HepG2 (cell line): ENCODE measurements around the gene B4GALT2. TPM values are rescaled to one million over a fixed set of nuclear protein-coding genes. Genes with fewer than 3 reads are reported as not detected.

Source experiments
- ATAC-seq: fragments of 200-7000 bp; cut with Tn5 transposase; 3 replicates; pipeline ENCODE4 v1.9.1; 2020; ENCODE audit warnings: mild to moderate bottlenecking, moderate library complexity
- BruUV-seq: library from RNA; stranded (reverse); fragments of 400-500 nt; replicated peaks from 2 replicates; lab custom pipeline; 2021; lab: Mats Ljungman, UMichigan
- CTCF ChIA-PET: fragments of 300-600 bp; formaldehyde crosslinking; extraction: SDS; loops from one replicate; lab custom pipeline; 2021; ENCODE audit warnings: low total read pairs, inconsistent platforms, low intra/inter-chr PET ratio; lab: Yijun Ruan, JAX
- POLR2A ChIA-PET: fragments of 350-600 bp; sonication (Branson Sonifier 250); formaldehyde crosslinking; loops from one replicate; lab custom pipeline; 2020; ENCODE audit warnings: antibody characterized with exemption, inconsistent platforms; lab: Yijun Ruan, JAX
- DNase-seq: peaks from one replicate; pipeline ENCODE4 v3.0.0-alpha.2; 2015; ENCODE audit warnings: low spot score
- FAIRE-seq: peaks from 3 replicates; lab custom pipeline; 2011; peaks lifted over from hg19 to GRCh38; lab: Jason Lieb, UNC
- H2AFZ ChIP-seq: one replicate; pipeline ENCODE4 v1.6.1; 2011; ENCODE audit warnings: low read length, inconsistent platforms
- H3K27ac ChIP-seq: fragments of 300-600 bp; 3 replicates; pipeline ENCODE4 v1.8.0; 2011; ENCODE audit warnings: mixed run types, mild to moderate bottlenecking, mixed read lengths, low read length, inconsistent platforms; ENCODE audit not compliant: insufficient read depth; ENCODE audit errors: extremely low read length
- H3K27me3 ChIP-seq, 2 experiments: fragments of 200-600 bp in 1 of 2; 2 replicates in 1 of 2; 3 replicates in 1 of 2; pipeline versions ENCODE4 v1.6.0 to v1.8.0; 2011; ENCODE audit warnings: low read length in 2 of 2, mild to moderate bottlenecking in 2 of 2, moderate library complexity in 2 of 2, inconsistent platforms in 1 of 2; ENCODE audit not compliant: insufficient read depth in 2 of 2, control insufficient read depth in 1 of 2
- H3K36me3 ChIP-seq, 2 experiments: fragments of 200-600 bp in 1 of 2; replicated peaks in 1 of 2; 2 replicates in 1 of 2; 3 replicates in 1 of 2; pipeline versions ENCODE4 v1.5.1 to v1.8.0; 2011; ENCODE audit warnings: low read length in 2 of 2, inconsistent platforms in 1 of 2; ENCODE audit not compliant: insufficient read depth in 2 of 2, control insufficient read depth in 1 of 2
- H3K4me1 ChIP-seq: 2 replicates; pipeline ENCODE4 v1.5.1; 2012; ENCODE audit warnings: low read length, inconsistent platforms; ENCODE audit not compliant: insufficient read depth
- H3K4me2 ChIP-seq: 2 replicates; pipeline ENCODE4 v1.6.0; 2011; ENCODE audit warnings: low read depth, low read length, inconsistent platforms
- H3K4me3 ChIP-seq, 3 experiments: fragments of 200-600 bp in 1 of 3; sonication (generic), shearing (Covaris generic) in 1 of 3; replicated peaks in 1 of 3; 2 replicates each; pipeline ENCODE4 v1.5.1; 2011 to 2016; ENCODE audit warnings: low read length in 3 of 3, inconsistent platforms in 2 of 3, low read depth in 2 of 3, mild to moderate bottlenecking in 2 of 3, control low read depth in 1 of 3, mixed read lengths in 1 of 3; ENCODE audit not compliant: insufficient read depth in 1 of 3
- H3K79me2 ChIP-seq: one replicate; pipeline ENCODE4 v1.6.1; 2011; ENCODE audit warnings: low read length, inconsistent platforms; ENCODE audit not compliant: insufficient read depth
- H3K9ac ChIP-seq: 2 replicates; pipeline ENCODE4 v1.6.0; 2011; ENCODE audit warnings: mild to moderate bottlenecking, low read depth, low read length, inconsistent platforms; ENCODE audit not compliant: insufficient read depth
- H3K9me3 ChIP-seq: 2 replicates; pipeline ENCODE4 v1.5.1; 2012; ENCODE audit warnings: mild to moderate bottlenecking, low read length
- H4K20me1 ChIP-seq: 2 replicates; pipeline ENCODE4 v1.6.0; 2011; ENCODE audit warnings: inconsistent platforms, mild to moderate bottlenecking, low read length, moderate library complexity; ENCODE audit not compliant: insufficient read depth
- ATF7 ChIP-seq, 2 experiments: fragments of 450-650 bp in 1 of 2; sonication (generic) in 1 of 2; formaldehyde crosslinking in 1 of 2; IDR thresholded peaks; 2 replicates each; pipeline versions ENCODE4 v1.4.0 to v1.6.1; 2016 to 2020; ENCODE audit warnings: antibody characterized with exemption in 1 of 2, mild to moderate bottlenecking in 1 of 2, missing genetic modification reagents in 1 of 2
- DZIP1 ChIP-seq: sonication (generic); formaldehyde crosslinking; IDR thresholded peaks from 2 replicates; pipeline ENCODE4 v1.5.0; 2020; ENCODE audit warnings: mild to moderate bottlenecking, missing genetic modification reagents
- E2F5 ChIP-seq: sonication (generic); formaldehyde crosslinking; conservative IDR thresholded peaks from 2 replicates; pipeline ENCODE4 v1.4.0; 2020; ENCODE audit warnings: missing genetic modification reagents
- GATA4 ChIP-seq: sonication (generic); IDR thresholded peaks from 2 replicates; pipeline ENCODE4 v1.6.1; 2016; ENCODE audit warnings: antibody characterized with exemption, low read depth, borderline replicate concordance
- HCFC1 ChIP-seq: fragments of 150-350 bp; IDR thresholded peaks from 2 replicates; pipeline ENCODE4 v1.6.1; 2014; ENCODE audit warnings: low read depth, low read length
- HNF1A ChIP-seq, 2 experiments: sonication (generic) in 1 of 2; formaldehyde crosslinking in 1 of 2; IDR thresholded peaks; 2 replicates each; pipeline versions ENCODE4 v1.4.0 to v1.6.1; 2016 to 2020; ENCODE audit warnings: borderline replicate concordance in 1 of 2, low read depth in 1 of 2, mild to moderate bottlenecking in 1 of 2, missing genetic modification reagents in 1 of 2
- HNF4G ChIP-seq, 2 experiments: sonication (generic) in 1 of 2; formaldehyde crosslinking in 1 of 2; IDR thresholded peaks; 2 replicates each; pipeline versions ENCODE4 v1.4.0 to v1.6.1; 2011 to 2020; ENCODE audit warnings: borderline replicate concordance in 2 of 2, low read depth in 2 of 2, mild to moderate bottlenecking in 2 of 2, low read length in 1 of 2, missing genetic modification reagents in 1 of 2, moderate library complexity in 1 of 2
- KLF11 ChIP-seq: IDR thresholded peaks from 2 replicates; pipeline ENCODE4 v1.6.1; 2016; ENCODE audit warnings: missing compliant biosample characterization
- POLR2A ChIP-seq, 2 experiments: IDR thresholded peaks; 2 replicates each; pipeline ENCODE4 v1.6.1; 2011; ENCODE audit warnings: low read depth in 2 of 2, low read length in 2 of 2, mild to moderate bottlenecking in 1 of 2, moderate library complexity in 1 of 2; ENCODE audit not compliant: insufficient read depth in 1 of 2
- POLR2AphosphoS2 ChIP-seq: IDR thresholded peaks from 2 replicates; pipeline ENCODE4 v1.6.1; 2011; ENCODE audit warnings: low read depth, low read length, improper control_type of control experiment
- RAD51 ChIP-seq: fragments of 450-650 bp; IDR thresholded peaks from 2 replicates; pipeline ENCODE4 v1.6.1; 2016; ENCODE audit warnings: borderline replicate concordance
- SRSF1 ChIP-seq: fragments of 200-400 bp; formaldehyde crosslinking; optimal IDR thresholded peaks from 2 replicates; pipeline ENCODE3; 2017; ENCODE audit warnings: mild to moderate bottlenecking, low read depth, low read length, moderate library complexity
- TEF ChIP-seq: sonication (generic); formaldehyde crosslinking; IDR thresholded peaks from 2 replicates; pipeline ENCODE4 v1.5.0; 2020; ENCODE audit warnings: missing genetic modification reagents
- ZKSCAN1 ChIP-seq: fragments of 150-350 bp; IDR thresholded peaks from 2 replicates; pipeline ENCODE4 v1.6.1; 2014; ENCODE audit warnings: low read length
- ZNF784 ChIP-seq: sonication (generic); formaldehyde crosslinking; IDR thresholded peaks from 2 replicates; pipeline ENCODE4 v1.5.1; 2020; ENCODE audit warnings: missing genetic modification reagents, mild to moderate bottlenecking, borderline replicate concordance
- WGBS: methylation state at CpG from one replicate; pipeline ENCODE4 v1.1.6; 2017; ENCODE audit warnings: low lambda C conversion rate; 5-methylcytosine and 5-hydroxymethylcytosine counted together
- in situ Hi-C: cut with HindIII; loops from 2 replicates; pipeline ENCODE4 v1.10.0; 2017; ENCODE audit warnings: low pct_unique_long_range_greater_than_20kb; ENCODE audit not compliant: extremely low pct_ligation_motif_present
- intact Hi-C: fragments of 100-400 bp; cut with micrococcal nuclease; formaldehyde crosslinking; loops from one replicate; pipeline ENCODE4 v1.10.0; 2022; ENCODE audit not compliant: unreplicated experiment
- polyA plus RNA-seq, 8 experiments: library from polyadenylated mRNA; depleted of rRNA in 3 of 8; stranded (reverse) in 7 of 8; unstranded in 1 of 8; fragments of >200 nt; fragmentation: Illumina TruSeq in 4 of 8; extraction: Trizol in 4 of 8; gene quantifications; 2 replicates each; pipeline versions ENCODE4 v1.2.1 to v1.2.3, GENCODE V29; 2011 to 2016; ENCODE audit warnings: low read depth in 4 of 8, missing spikeins in 1 of 8, mixed read lengths in 1 of 8; ENCODE audit not compliant: insufficient read depth in 1 of 8
- total RNA-seq, 5 experiments: library from RNA; depleted of rRNA; stranded (reverse); fragments of >200 nt; fragmentation: Illumina TruSeq; extraction: Trizol; gene quantifications; 2 replicates each; pipeline ENCODE4 v1.2.3, GENCODE V29; 2016; ENCODE audit warnings: low read depth in 1 of 5

The B4GALT2 gene
- total and polyA plus RNA-seq, 2 of the 13 experiments (the other 11 are each of a cell fraction or from before 2014, with no cell fraction given), result 41.9 to 78.0 TPM

- H3K4me1 ChIP-seq, result peaks cover 11% of the 10 kb centered on the region
- H3K9me3 ChIP-seq, result no peaks in the 10 kb centered on the region
- no peak for DNase-seq
- no peak overlapping the region for H3K9ac ChIP-seq
- intact Hi-C loops, result no loop called here
- ATAC-seq, result no peak
- H3K4me3 ChIP-seq, result no peak overlapping the region
- no peak overlapping the region for H3K4me2 ChIP-seq
- no peaks in the 10 kb centered on the region for H4K20me1 ChIP-seq
- WGBS, result 98% methylated on average over 3 of the region's 3 CpGs
- POLR2A ChIA-PET, result no interaction called here
- FAIRE-seq, result no peak
- no TSS peak for BruUV-seq
- H3K79me2 ChIP-seq, result no peaks in the 10 kb centered on the region
- no peak overlapping the region for H2AFZ ChIP-seq
- no peaks in the 10 kb centered on the region for H3K27me3 ChIP-seq
- H3K36me3 ChIP-seq, result peaks cover 4 to 22% of the 10 kb centered on the region in 2 experiments; a peak in 3 of 5 replicates
- no peak for TF ChIP-seq POLR2A (IDR thresholded peaks at IDR 0.05; ENCODE audit: insufficient read depth in 1 of 2, low read depth in 2 of 2, low read length in 2 of 2)
- TF ChIP-seq HCFC1, result no peak
- TF ChIP-seq SRSF1, result no peak
- no peak for TF ChIP-seq DZIP1
- TF ChIP-seq GATA4, result no peak
- TF ChIP-seq ATF7 (IDR thresholded peaks at IDR 0.05), result no peak
- TF ChIP-seq ATF7 (CRISPR knock-in tag; IDR thresholded peaks at IDR 0.05), result no peak
- TF ChIP-seq HNF1A (IDR thresholded peaks at IDR 0.05; ENCODE audit: low read depth), result no peak
- TF ChIP-seq HNF1A (CRISPR knock-in tag; IDR thresholded peaks at IDR 0.05; ENCODE audit: borderline replicate concordance), result no peak
- no peak for TF ChIP-seq ZKSCAN1
- TF ChIP-seq RAD51, result no peak
- TF ChIP-seq KLF11 (CRISPR knock-in tag), result no peak
- no peak for TF ChIP-seq POLR2AphosphoS2
- no peak for TF ChIP-seq E2F5 (CRISPR knock-in tag)
- no peak for TF ChIP-seq ZNF784 (CRISPR knock-in tag)
- no peak for TF ChIP-seq HNF4G (IDR thresholded peaks at IDR 0.05; ENCODE audit: borderline replicate concordance, low read depth, low read length)
- TF ChIP-seq HNF4G (CRISPR knock-in tag; IDR thresholded peaks at IDR 0.05; ENCODE audit: borderline replicate concordance, low read depth), result no peak
- TF ChIP-seq TEF, result no peak
- TF ChIP-seq, all 625 proteins: peak for 0
- in situ Hi-C loops, result no loop called here
- H3K27ac ChIP-seq, result no peak overlapping the region
- CTCF ChIA-PET, result no interaction called here
Observed at GRCh38 chr1:44025816-44026215, 46.8 kb downstream of the B4GALT2 start.
